A673 (cell line): Measurements from ENCODE around the gene ZNF638. TPM values are rescaled to one million over a fixed set of nuclear protein-coding genes. Genes with fewer than 3 reads are reported as not detected.
A peak's percentile ranks its signal among the peaks of the same experiment; 100 is the strongest.

ENCODE experiments used
- Bru-seq: library from RNA; stranded (reverse); fragments of 400-500 nt; gene quantifications from one replicate; lab custom pipeline; 2021; lab: Mats Ljungman, UMichigan
- BruChase-seq, 2 experiments: library from RNA; stranded (reverse); fragments of 400-500 nt; gene quantifications; one replicate each; lab custom pipeline; 2021; lab: Mats Ljungman, UMichigan
- BruUV-seq: library from RNA; stranded (reverse); fragments of 400-500 nt; replicated peaks from 2 replicates; lab custom pipeline; 2021; lab: Mats Ljungman, UMichigan
- CTCF ChIA-PET: fragments of 300-600 bp; sonication (Branson Sonifier 250); formaldehyde crosslinking; loops from one replicate; lab custom pipeline; 2022; ENCODE audit warnings: antibody characterized with exemption; lab: Charles Lee
- POLR2A ChIA-PET: fragments of 300-600 bp; sonication (Branson Sonifier 250); formaldehyde crosslinking; loops from one replicate; lab custom pipeline; 2022; ENCODE audit warnings: antibody characterized with exemption; ENCODE audit not compliant: low non-redundant PET; lab: Charles Lee
- DNase-seq: peaks from one replicate; pipeline ENCODE4 v3.0.0-alpha.2; 2015; ENCODE audit warnings: low spot score
- H3K27ac ChIP-seq: fragments of 200-600 bp; sonication (generic); 2 replicates; pipeline ENCODE4 v1.5.1; 2016; ENCODE audit warnings: mixed run types, low read depth, mild to moderate bottlenecking, mixed read lengths, antibody characterized with exemption, low read length; ENCODE audit not compliant: poor library complexity, severe bottlenecking
- H3K27me3 ChIP-seq: fragments of 200-600 bp; sonication (generic); replicated peaks from 2 replicates; pipeline ENCODE4 v1.6.1; 2017; ENCODE audit warnings: mixed run types, low read depth, mild to moderate bottlenecking, mixed read lengths, antibody characterized with exemption, low read length; ENCODE audit not compliant: insufficient read depth, poor library complexity
- H3K36me3 ChIP-seq: fragments of 200-600 bp; sonication (generic); 2 replicates; pipeline ENCODE4 v1.6.1; 2016; ENCODE audit warnings: mixed run types, mild to moderate bottlenecking, mixed read lengths, antibody characterized with exemption, low read length; ENCODE audit not compliant: insufficient read depth, poor library complexity, severe bottlenecking
- H3K4me1 ChIP-seq: fragments of 200-600 bp; sonication (generic); 2 replicates; pipeline ENCODE4 v1.6.1; 2017; ENCODE audit warnings: mixed run types, mild to moderate bottlenecking, mixed read lengths, antibody characterized with exemption, low read length; ENCODE audit not compliant: insufficient read depth, poor library complexity, severe bottlenecking
- H3K4me3 ChIP-seq: fragments of 200-600 bp; sonication (generic); 2 replicates; pipeline ENCODE4 v1.5.1; 2016; ENCODE audit warnings: low read depth, mixed run types, mild to moderate bottlenecking, mixed read lengths, low read length; ENCODE audit not compliant: poor library complexity, severe bottlenecking
- H3K9me3 ChIP-seq: fragments of 200-600 bp; sonication (generic); 2 replicates; pipeline ENCODE4 v1.6.1; 2016; ENCODE audit warnings: mixed run types, low read depth, mild to moderate bottlenecking, mixed read lengths, antibody characterized with exemption, low read length; ENCODE audit not compliant: poor library complexity, severe bottlenecking
- EZH2 ChIP-seq: fragments of 200-600 bp; sonication (generic); IDR thresholded peaks from 2 replicates; pipeline ENCODE4 v1.6.1; 2017; ENCODE audit warnings: borderline replicate concordance, low read depth, mild to moderate bottlenecking, mixed read lengths, antibody characterized with exemption, low read length; ENCODE audit not compliant: poor library complexity, severe bottlenecking
- intact Hi-C: fragments of 100-400 bp; cut with micrococcal nuclease; formaldehyde crosslinking; loops from one replicate; pipeline ENCODE4 v1.10.0; 2022; ENCODE audit not compliant: unreplicated experiment
- long read RNA-seq: library from polyadenylated mRNA; stranded (forward); transcript quantifications from one replicate; pipeline ENCODE4 v2.0.0, GENCODE V29; 2022
- total RNA-seq: library from RNA; stranded (reverse); gene quantifications from 2 replicates; pipeline ENCODE4 v1.2.3, GENCODE V29; 2021
- TF ChIP-seq, protein P1 (sequence below): fragments of 300-800, 200-600 bp; sonication (generic); conservative IDR thresholded peaks from 2 replicates; pipeline ENCODE4 v1.5.1; 2017; ENCODE audit warnings: low read depth, mild to moderate bottlenecking, antibody characterized with exemption, low read length, moderate library complexity, mixed read lengths

Gene ZNF638, protein sequence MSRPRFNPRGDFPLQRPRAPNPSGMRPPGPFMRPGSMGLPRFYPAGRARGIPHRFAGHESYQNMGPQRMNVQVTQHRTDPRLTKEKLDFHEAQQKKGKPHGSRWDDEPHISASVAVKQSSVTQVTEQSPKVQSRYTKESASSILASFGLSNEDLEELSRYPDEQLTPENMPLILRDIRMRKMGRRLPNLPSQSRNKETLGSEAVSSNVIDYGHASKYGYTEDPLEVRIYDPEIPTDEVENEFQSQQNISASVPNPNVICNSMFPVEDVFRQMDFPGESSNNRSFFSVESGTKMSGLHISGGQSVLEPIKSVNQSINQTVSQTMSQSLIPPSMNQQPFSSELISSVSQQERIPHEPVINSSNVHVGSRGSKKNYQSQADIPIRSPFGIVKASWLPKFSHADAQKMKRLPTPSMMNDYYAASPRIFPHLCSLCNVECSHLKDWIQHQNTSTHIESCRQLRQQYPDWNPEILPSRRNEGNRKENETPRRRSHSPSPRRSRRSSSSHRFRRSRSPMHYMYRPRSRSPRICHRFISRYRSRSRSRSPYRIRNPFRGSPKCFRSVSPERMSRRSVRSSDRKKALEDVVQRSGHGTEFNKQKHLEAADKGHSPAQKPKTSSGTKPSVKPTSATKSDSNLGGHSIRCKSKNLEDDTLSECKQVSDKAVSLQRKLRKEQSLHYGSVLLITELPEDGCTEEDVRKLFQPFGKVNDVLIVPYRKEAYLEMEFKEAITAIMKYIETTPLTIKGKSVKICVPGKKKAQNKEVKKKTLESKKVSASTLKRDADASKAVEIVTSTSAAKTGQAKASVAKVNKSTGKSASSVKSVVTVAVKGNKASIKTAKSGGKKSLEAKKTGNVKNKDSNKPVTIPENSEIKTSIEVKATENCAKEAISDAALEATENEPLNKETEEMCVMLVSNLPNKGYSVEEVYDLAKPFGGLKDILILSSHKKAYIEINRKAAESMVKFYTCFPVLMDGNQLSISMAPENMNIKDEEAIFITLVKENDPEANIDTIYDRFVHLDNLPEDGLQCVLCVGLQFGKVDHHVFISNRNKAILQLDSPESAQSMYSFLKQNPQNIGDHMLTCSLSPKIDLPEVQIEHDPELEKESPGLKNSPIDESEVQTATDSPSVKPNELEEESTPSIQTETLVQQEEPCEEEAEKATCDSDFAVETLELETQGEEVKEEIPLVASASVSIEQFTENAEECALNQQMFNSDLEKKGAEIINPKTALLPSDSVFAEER (N-terminal part only)
- total RNA-seq, result 113 and 126 TPM in 2 replicates
- percentile 93 among the genes with signal in this experiment for Bru-seq, nascent RNA
- BruChase-seq, experiment 1, labeled RNA remaining after a 2-hour chase, result percentile 97 among the genes with signal in this experiment
- percentile 91 among the genes with signal in this experiment for BruChase-seq, experiment 2, labeled RNA remaining after a 6-hour chase
- long read RNA-seq, full-length matches to known transcripts, result 19 of 81 reads
- long read RNA-seq, partial matches to known transcripts, result 15 of 81 reads
- long read RNA-seq, other reads (novel, unspliced or antisense), result 47 of 81 reads

DNA sequence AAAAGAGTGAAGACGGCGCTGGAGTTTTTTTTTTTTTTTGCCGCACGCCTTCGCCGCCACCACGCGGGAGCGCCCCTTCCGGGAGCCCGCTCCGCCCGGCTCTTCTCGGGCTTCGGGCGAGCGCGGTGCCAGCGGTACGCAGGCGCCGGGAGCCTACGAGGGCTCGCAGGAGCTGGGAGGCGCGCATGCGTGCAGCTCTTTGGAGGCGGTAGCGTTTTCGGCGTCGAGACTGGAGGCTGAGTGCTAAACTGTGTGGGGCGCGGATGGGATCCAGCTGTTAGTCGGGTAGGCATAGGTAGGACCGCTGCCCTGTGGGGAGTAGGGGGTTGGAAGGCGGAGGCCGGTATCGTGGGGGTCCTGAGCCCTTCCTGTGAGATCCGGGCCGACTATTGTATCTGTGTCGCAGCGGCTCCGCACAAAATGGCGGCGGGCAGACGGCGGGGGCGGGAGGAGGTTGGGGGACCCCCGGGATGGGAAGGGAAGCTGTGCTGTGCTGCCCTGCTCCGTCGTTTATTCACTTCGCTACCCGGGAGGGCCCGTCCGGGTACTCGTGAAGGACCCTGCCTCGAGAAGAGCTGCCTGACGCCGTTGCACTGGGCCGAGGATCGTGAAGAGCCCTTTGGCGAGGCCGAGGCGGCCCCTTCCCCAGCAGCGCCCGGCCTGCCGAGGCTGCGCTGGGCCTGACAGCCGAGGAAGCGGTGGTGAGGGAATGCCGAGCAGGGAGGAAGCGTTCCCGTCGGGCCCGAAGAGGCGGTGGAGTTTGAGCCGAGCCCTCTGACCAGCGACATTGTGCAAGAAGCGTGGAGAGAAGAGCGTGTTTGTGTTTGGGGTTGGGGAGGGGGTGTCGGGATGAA is at the start of gene ZNF638:
Gene ZNF638, plus strand, starts transcription at position 202 of the 854 bp plus-strand sequence. CDS start 17,173 bp downstream, outside the sequence.
- H3K27me3 ChIP-seq, result no peaks in the 10 kb centered on the region
- no peaks in the 10 kb centered on the region for H3K9me3 ChIP-seq
- intact Hi-C loops, result no loop called here
- peaks cover 22% of the 10 kb centered on the region for H3K4me1 ChIP-seq
- ChIA-PET CTCF (interaction anchor here (0.5 to 1.3 kb wide), 16 partner anchors 13 to 1010 kb away, joined by 3 to 9 read pairs (median 6); partner anchors contain the start of gene PAIP2B), POLR2A (no interaction called here)
- peak within 1 kb of the TSS; percentile 96 for H3K27ac ChIP-seq
- peak; percentile 96 for DNase-seq
- H3K4me3 ChIP-seq, result peak within 1 kb of the TSS; percentile 91
- TF ChIP-seq EZH2, result no peak
- TF ChIP-seq, protein P1, sequence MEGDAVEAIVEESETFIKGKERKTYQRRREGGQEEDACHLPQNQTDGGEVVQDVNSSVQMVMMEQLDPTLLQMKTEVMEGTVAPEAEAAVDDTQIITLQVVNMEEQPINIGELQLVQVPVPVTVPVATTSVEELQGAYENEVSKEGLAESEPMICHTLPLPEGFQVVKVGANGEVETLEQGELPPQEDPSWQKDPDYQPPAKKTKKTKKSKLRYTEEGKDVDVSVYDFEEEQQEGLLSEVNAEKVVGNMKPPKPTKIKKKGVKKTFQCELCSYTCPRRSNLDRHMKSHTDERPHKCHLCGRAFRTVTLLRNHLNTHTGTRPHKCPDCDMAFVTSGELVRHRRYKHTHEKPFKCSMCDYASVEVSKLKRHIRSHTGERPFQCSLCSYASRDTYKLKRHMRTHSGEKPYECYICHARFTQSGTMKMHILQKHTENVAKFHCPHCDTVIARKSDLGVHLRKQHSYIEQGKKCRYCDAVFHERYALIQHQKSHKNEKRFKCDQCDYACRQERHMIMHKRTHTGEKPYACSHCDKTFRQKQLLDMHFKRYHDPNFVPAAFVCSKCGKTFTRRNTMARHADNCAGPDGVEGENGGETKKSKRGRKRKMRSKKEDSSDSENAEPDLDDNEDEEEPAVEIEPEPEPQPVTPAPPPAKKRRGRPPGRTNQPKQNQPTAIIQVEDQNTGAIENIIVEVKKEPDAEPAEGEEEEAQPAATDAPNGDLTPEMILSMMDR, result peak; percentile 89
- no peaks in the 10 kb centered on the region for H3K36me3 ChIP-seq
- no TSS peak for BruUV-seq

DNA sequence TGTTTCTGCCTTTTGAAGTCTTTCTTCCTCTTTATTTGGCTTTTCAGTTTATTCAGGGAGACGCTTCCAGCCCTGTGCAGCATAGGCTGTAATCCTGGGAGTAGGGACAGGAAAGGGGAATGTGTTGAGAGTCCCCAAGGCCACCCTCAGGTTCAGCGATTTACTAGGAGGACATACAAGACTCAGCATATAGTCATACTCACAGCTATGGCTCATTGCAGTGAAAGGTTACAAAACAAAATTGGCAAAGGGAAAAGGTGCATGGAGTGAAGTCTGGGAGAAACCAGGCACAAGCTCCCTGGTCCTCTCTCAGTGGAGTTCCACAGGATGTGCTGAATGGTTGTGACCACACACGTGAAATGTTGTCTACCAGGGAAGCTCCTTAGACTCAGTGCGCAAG is 49.6 kb upstream of the ZNF638 start:
- intact Hi-C loops, result no loop called here
- no peak for TF ChIP-seq EZH2
- TF ChIP-seq, protein P1, result no peak
- Histone ChIP-seq H3K9me3 (no peaks in the 10 kb centered on the region), H3K4me1 (no peaks in the 10 kb centered on the region), H3K36me3 (no peaks in the 10 kb centered on the region), H3K4me3 (no peak overlapping the region), H3K27me3 (peaks cover 66% of the 10 kb centered on the region), H3K27ac (no peak overlapping the region)
- ChIA-PET CTCF (no interaction called here), POLR2A (no interaction called here)
- BruUV-seq, result no TSS peak
- no peak for DNase-seq
